Measurements from ENCODE around the gene ARMC7. TPM values are rescaled to one million over a fixed set of nuclear protein-coding genes. Genes with fewer than 3 reads are reported as not detected.
A peak's percentile ranks its signal among the peaks of the same experiment; 100 is the strongest.
"Not testable (repeated sequence)": the region's sequence is repeated elsewhere in the genome, so short reads cannot be mapped to it uniquely, and the experiment has no call there.

The ARMC7 gene
- polyA plus RNA-seq, 4 donors = 7.6 to 21.2 (median 16.0) TPM

- DNase-seq (ENCODE audit: low read depth in 4 of 4, low spot score in 3 of 4) = no peak
Measured at GRCh38 chr17:75151930-75152329, 42.2 kb downstream of the ARMC7 start.

DNA sequence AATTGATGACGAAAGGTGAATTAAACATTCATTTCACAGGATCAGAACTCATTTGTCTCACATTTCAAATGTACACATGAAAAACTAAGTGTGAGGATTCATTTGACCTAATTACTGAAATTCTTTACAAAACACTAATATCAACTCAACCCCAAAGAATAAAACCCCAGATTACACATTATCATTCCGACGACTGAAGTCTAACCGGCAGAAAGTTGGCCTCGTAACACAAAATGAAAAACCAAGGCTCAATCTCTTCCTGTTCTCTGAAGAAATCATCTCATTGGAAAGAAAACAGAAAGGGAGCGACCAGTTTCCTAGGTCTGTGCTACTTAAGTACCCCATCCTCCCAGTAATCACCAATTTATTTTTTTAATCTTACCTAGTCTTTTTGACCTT is 42.8 kb downstream of the ARMC7 start:
- no peak for DNase-seq (ENCODE audit: low read depth in 4 of 4, low spot score in 3 of 4)

GRCh38 chr17:75152922-75153779 is 43.4 kb downstream of the ARMC7 start:
- DNase-seq (ENCODE audit: low read depth in 4 of 4, low spot score in 3 of 4) = no peak

- DNase-seq (ENCODE audit: low read depth in 4 of 4, low spot score in 3 of 4) = no peak
Measured at GRCh38 chr17:75153780-75154194, 44.0 kb downstream of the ARMC7 start.

- peak; percentile 95 to 98 (median 98) for DNase-seq (ENCODE audit: low read depth in 4 of 4, low spot score in 3 of 4)
Measured at GRCh38 chr17:75154195-75155106, 44.7 kb downstream of the ARMC7 start, which contains the start of gene JPT1. JPT1 (minus strand) TSS chr17:75154512; CDS start chr17:75154397, 115 bp downstream.

GRCh38 chr17:75155191-75155601 is 45.4 kb downstream of the ARMC7 start:
- DNase-seq (ENCODE audit: low read depth in 4 of 4, low spot score in 3 of 4) = no peak

- not testable (repeated sequence) for DNase-seq (ENCODE audit: low read depth in 4 of 4, low spot score in 3 of 4)
Measured at GRCh38 chr17:75158480-75158879, 48.7 kb downstream of the ARMC7 start.

DNA sequence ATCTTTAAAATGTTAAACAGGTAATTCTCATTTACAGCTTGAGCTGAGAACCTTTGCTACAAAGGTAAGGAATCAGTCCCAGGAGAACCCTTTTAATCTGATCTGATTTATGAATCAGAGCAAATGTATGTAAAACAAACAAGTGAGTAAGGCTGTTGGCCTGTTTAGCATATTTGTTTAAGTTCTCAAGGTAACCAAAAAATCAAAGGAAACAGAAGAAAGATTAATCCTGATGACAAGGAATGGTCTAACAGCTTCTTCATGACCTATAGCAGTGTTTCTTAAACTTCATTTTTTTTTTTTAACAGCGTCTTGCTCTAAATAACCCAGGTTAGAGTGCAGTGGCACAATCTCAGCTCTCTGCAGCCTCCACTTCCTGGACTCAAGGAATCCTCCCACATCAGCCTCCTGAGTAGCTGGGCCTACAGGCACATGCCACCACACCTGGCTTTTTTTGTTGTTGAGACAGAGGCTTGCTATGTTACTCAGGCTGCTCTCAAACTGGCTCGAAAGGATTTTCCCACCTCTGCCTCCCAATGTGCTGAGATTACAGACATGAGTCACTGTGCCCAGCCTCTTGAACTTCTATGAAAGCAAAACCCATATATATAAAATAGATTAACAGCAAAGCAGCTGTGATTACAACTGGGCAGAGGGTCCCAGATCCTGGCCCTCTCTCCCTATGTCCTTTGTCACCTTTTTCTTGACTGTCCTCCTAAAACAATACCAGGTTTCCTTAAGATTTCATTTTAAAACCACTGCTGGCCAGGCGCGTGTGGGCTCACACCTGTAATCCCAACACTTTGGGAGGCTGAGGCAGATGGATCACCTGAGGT is 49.6 kb downstream of the ARMC7 start:
- DNase-seq (ENCODE audit: low read depth in 4 of 4, low spot score in 3 of 4) = no peak

DNA sequence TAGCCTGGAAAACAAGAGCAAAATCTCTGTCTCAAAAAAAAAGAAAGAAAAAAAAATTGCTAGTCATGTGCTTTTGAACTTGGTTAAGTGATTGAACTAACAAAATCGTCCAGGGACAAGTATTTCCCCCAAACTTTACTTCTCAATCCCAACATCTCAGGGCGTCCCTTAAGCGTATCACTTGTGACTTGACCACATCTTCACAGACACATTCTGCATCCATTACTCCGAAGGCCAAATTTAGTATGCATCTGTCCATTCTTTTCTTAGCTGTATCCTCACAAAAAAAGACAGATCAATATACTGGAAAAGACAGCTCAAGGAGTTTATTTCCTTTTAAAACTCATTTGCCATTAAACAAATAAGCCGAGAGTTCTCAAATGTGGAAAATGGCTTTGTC is 50.4 kb downstream of the ARMC7 start:
- DNase-seq (ENCODE audit: low read depth in 4 of 4, low spot score in 3 of 4) = no peak

- DNase-seq (ENCODE audit: low read depth in 4 of 4, low spot score in 3 of 4) = no peak
Measured at GRCh38 chr17:75163074-75163473, 53.3 kb downstream of the ARMC7 start.

DNA sequence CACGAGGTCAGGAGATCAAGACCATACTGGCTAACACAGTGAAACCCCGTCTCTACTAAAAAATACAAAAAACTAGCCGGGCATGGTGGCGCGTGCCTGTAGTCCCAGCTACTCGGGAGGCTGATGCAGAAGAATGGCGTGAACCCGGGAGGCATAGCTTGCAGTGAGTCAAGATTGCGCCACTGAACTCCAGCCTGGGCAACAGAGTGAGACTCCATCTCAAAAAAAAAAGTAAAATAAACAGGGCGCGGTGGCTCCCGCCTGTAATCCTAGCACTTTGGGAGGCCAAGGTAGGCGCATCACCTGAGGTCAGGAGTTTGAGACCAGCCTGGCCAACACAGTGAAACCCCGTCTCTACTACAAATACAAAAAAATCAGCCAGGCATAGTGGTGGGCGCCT is 54.8 kb downstream of the ARMC7 start:
- DNase-seq (ENCODE audit: low read depth in 4 of 4, low spot score in 3 of 4) = not testable (repeated sequence)

GRCh38 chr17:75168998-75169397 is 59.2 kb downstream of the ARMC7 start:
- no peak for DNase-seq (ENCODE audit: low read depth in 4 of 4, low spot score in 3 of 4)

DNA sequence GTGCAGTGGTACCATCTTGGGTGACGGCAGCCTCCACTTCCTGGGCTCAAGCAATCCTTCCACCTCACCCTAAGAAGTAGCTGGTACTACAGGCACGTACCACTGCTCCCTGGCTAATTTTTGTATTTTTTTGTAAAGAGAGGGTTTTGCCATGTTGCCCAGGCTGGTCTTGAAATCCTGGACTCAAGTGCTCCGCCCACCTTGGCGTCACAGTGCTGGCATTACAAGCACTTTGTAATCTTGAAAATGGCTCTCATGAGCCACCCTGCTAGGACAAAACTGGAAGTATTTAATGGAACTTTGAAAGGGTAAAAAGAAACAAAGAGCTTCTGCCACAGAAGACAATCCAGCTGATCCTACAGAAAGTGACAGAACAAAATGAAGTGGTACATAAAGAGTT is 63.8 kb downstream of the ARMC7 start:
- DNase-seq (ENCODE audit: low read depth in 4 of 4, low spot score in 3 of 4) = no peak

GRCh38 chr17:75174996-75175395 is 65.2 kb downstream of the ARMC7 start:
- DNase-seq (ENCODE audit: low read depth in 4 of 4, low spot score in 3 of 4) = no peak

DNA sequence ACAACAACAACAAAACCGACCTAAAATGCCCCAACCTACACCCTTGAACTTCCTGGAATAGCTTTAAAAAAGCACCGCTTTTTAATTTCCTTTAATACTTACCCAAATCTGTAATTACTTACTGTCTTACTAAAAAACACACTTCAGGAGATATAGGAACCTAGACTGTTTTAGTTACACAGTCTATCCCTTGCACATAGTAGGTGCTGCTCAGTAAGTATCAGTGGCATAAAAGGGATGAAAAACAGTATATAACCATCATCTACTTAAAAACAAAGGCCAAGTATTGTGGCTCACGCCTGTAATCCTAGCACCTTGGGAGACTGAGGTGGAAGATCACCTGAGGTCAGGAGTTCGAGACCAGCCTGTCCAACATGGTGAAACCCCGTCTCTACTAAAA is 66.9 kb downstream of the ARMC7 start:
- DNase-seq (ENCODE audit: low read depth in 4 of 4, low spot score in 3 of 4) = no peak

GRCh38 chr17:75178453-75178852 is 68.7 kb downstream of the ARMC7 start:
- DNase-seq (ENCODE audit: low read depth in 4 of 4, low spot score in 3 of 4) = no peak

Measured in left renal pelvis (tissue), 4 donors.